ENCODE results near the gene UAP1L1.

The UAP1L1 gene

GRCh38 chr9:137087409-137087925 is 10.2 kb downstream of the UAP1L1 start:
- H3K4me3 ChIP-seq (ENCODE audit: low read depth, low read length): peak overlapping the region; percentile 87
- TF ChIP-seq, protein P1, sequence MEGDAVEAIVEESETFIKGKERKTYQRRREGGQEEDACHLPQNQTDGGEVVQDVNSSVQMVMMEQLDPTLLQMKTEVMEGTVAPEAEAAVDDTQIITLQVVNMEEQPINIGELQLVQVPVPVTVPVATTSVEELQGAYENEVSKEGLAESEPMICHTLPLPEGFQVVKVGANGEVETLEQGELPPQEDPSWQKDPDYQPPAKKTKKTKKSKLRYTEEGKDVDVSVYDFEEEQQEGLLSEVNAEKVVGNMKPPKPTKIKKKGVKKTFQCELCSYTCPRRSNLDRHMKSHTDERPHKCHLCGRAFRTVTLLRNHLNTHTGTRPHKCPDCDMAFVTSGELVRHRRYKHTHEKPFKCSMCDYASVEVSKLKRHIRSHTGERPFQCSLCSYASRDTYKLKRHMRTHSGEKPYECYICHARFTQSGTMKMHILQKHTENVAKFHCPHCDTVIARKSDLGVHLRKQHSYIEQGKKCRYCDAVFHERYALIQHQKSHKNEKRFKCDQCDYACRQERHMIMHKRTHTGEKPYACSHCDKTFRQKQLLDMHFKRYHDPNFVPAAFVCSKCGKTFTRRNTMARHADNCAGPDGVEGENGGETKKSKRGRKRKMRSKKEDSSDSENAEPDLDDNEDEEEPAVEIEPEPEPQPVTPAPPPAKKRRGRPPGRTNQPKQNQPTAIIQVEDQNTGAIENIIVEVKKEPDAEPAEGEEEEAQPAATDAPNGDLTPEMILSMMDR (IDR thresholded peaks at IDR 0.05; ENCODE audit: low read depth, low read length): no peak
- peaks cover 12% of the 10 kb centered on the region for H3K4me1 ChIP-seq
- H3K27me3 ChIP-seq: no peaks in the 10 kb centered on the region
- H3K36me3 ChIP-seq: peaks cover 7% of the 10 kb centered on the region; the same call in 1 of the 2 replicates
- no peaks in the 10 kb centered on the region for H3K9me3 ChIP-seq
- DNase-seq: no peak

- TF ChIP-seq, protein P1 (IDR thresholded peaks at IDR 0.05; ENCODE audit: low read depth, low read length): no peak
- peak overlapping the region; percentile 87 for H3K4me3 ChIP-seq (ENCODE audit: low read depth, low read length)
These were observed 10.8 kb downstream of the UAP1L1 start for GRCh38 chr9:137088121-137088520.

DNA sequence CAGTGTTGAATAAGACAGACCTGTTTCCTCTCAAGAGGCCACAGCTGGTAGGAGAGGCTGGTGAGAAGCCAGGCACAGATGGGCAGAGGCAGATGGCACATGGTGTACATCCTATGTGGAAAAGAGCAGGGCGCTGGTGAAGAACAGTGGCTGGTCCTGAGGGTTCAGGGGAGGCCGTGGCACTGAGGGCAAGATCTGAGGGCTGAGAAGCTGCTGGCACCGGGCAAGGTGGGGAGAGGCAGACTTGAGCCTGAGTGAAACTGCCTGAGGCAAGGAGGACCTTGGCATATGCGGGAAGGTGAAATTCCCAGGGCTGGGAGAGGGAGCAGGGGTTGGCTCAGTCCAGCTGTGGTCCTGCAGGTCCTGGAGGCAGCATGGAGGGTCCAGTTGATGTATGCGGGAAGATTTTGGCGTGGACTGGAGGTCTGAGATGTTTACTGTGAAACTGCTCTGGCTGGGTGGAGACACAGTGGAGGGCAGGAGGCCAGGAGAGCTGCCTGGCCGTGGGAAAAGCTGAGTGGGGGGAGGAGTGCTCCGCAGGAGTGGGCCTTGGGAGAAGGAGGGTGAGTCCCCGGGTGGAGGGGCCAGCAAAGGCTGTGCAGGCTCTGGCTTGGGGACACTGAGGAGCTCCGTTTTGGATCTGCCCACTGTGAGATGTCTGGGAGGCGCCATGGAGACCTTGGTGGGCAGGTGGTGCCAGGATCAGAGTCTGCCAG is 12.1 kb downstream of the UAP1L1 start:
- H3K36me3 ChIP-seq: no peaks in the 10 kb centered on the region
- DNase-seq: no peak
- H3K27me3 ChIP-seq: no peaks in the 10 kb centered on the region
- no peaks in the 10 kb centered on the region; the same call in 1 of the 2 replicates for H3K4me1 ChIP-seq
- TF ChIP-seq, protein P1 (IDR thresholded peaks at IDR 0.05; ENCODE audit: low read depth, low read length): no peak
- no peaks in the 10 kb centered on the region for H3K9me3 ChIP-seq
- no peak overlapping the region for H3K4me3 ChIP-seq (ENCODE audit: low read depth, low read length)

More at GRCh38 chr9:137088121-137088520, 10.8 kb downstream of the UAP1L1 start:
- Histone ChIP-seq H3K9me3 (no peaks in the 10 kb centered on the region), H3K36me3 (peaks cover under 1% of the 10 kb centered on the region; the same call in 1 of the 2 replicates), H3K27me3 (no peaks in the 10 kb centered on the region), H3K4me1 (peaks cover 7% of the 10 kb centered on the region)
- no peak for DNase-seq

DNA sequence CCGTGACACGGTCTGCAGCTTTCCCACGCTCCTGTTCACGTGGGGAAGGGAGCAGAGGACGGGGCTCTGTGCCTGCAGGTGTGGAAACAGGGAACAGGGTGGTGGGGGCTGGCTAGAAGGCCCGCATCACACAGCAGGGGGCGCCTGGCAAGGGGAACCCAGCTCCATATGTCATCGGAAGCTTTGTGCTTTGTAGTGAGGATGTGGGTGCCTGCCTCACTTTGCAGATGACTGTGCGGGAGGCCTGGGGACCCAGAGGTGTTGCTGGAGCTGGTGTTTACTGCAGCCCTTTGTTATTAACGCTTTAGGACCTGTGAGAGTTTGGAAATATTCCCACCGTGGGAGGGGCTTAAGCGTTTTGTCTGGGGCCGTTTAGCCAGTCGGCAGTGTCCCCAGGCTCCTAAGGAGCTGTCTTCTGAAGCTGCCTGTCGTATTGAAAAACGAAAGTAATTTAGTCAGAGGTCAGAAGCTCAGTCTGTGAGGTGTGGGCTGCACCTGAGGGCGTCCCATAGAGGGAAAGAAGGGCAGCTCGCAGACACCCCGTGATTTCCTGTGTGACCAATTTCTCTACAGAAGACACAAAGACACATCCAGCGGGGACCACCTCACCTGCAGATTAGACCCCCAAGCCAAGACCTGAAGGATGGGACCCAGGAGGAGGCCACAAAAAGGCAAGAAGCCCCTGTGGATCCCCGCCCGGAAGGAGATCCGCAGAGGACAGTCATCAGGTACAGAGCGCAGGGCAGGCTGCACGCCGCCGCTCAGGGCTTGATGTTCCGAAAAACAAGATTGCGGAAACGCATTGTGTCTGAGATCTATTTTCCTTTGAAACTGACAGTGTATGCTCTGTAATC is 18.6 kb downstream of the UAP1L1 start:
- peak; percentile 64 for DNase-seq
- no peaks in the 10 kb centered on the region for H3K9me3 ChIP-seq
- TF ChIP-seq, protein P1 (IDR thresholded peaks at IDR 0.05; ENCODE audit: low read depth, low read length): peak; percentile 58
- no peaks in the 10 kb centered on the region for H3K4me1 ChIP-seq
- no peak overlapping the region for H3K4me3 ChIP-seq (ENCODE audit: low read depth, low read length)
- peaks cover 19% of the 10 kb centered on the region for H3K36me3 ChIP-seq
- H3K27me3 ChIP-seq: no peaks in the 10 kb centered on the region

DNA sequence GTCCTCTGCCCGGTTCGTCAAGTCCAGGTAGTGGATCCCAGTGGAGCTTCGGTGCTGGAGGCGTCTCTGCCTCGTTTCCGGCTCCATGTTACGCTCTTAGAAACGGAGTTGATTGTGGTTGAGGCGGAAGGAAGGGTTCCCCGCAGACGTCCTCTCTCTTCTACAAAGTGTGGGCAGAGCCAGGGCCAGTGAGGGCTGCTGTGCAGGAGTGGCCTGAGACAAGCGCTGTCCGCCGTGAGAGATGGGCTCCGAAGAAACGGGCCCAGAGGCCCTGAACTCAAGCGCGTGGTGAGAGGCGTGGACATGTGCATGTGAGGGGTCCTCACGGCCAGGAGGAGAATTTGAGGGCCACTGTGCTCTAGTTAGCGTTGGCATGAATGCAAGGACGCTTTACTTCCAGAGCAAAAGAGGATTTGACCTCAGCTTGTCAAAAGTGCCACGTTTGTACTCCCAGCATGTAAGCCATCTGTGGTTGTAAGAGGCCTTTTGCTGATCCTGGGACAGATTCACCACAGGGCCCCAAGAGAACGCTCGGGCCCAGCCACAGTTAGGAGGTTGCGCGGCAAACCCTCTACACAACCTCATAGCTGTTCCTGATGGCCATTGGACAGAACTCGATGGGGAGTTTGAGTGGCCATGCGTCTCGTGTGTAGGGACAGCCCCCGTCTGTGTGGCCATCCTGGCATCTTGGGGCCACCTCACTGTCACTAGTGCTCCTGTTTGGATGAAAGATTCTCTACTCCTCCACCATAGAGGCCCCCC is 19.6 kb downstream of the UAP1L1 start:
- Histone ChIP-seq H3K4me1 (no peaks in the 10 kb centered on the region), H3K36me3 (peaks cover 29% of the 10 kb centered on the region), H3K9me3 (no peaks in the 10 kb centered on the region), H3K4me3 (ENCODE audit: low read depth, low read length) (no peak overlapping the region), H3K27me3 (no peaks in the 10 kb centered on the region)
- TF ChIP-seq, protein P1 (IDR thresholded peaks at IDR 0.05; ENCODE audit: low read depth, low read length): no peak
- no peak for DNase-seq

All from BE2C (cell line).